Stomach (tissue), 4 donors: ENCODE data around the gene EVI2A.

ENCODE experiments used
- EP300 ChIP-seq: sonication (generic); formaldehyde crosslinking; IDR thresholded peaks from one replicate; pipeline ENCODE4 v1.6.1; 2017; ENCODE audit warnings: antibody characterized with exemption
- POLR2A ChIP-seq, 4 donors: fragments of 450-650 bp; IDR thresholded peaks; one replicate each; pipeline ENCODE4 v1.6.1; 2016; ENCODE audit warnings: antibody characterized with exemption in 4 of 4, control low read depth in 2 of 4, mild to moderate bottlenecking in 1 of 4, moderate library complexity in 1 of 4
- TF ChIP-seq, protein P1 (sequence below), 7 experiments: fragments of 450-650 bp in 4 of 7; fragments of 200-600 bp in 3 of 7; sonication (generic) in 3 of 7; IDR thresholded peaks; one replicate each; pipeline ENCODE4 v1.5.1; 2016 to 2019; ENCODE audit warnings: antibody characterized with exemption in 7 of 7, control low read depth in 2 of 7, mild to moderate bottlenecking in 1 of 7

DNA sequence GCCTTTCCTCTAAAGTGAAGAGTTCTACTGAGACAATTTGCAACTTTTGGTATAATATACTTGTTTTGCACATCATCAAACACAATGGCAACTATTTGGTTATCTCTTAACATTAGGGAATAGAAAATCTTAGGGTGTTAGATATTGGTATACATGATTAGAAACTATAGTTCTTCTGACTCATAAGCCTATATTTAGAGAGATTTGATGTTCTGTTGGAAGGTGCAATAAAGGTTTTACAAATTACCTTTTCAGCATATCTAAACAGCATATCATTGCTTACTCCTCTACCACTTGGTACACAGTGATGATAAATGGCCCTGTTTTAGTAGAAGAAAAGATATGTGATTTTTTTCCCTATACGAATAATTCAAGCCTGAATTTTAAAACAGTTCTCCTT is 13.8 kb downstream of the EVI2A start:
- TF ChIP-seq EP300 (no peak), POLR2A (IDR thresholded peaks at IDR 0.05) (no peak)
- TF ChIP-seq, protein P1, sequence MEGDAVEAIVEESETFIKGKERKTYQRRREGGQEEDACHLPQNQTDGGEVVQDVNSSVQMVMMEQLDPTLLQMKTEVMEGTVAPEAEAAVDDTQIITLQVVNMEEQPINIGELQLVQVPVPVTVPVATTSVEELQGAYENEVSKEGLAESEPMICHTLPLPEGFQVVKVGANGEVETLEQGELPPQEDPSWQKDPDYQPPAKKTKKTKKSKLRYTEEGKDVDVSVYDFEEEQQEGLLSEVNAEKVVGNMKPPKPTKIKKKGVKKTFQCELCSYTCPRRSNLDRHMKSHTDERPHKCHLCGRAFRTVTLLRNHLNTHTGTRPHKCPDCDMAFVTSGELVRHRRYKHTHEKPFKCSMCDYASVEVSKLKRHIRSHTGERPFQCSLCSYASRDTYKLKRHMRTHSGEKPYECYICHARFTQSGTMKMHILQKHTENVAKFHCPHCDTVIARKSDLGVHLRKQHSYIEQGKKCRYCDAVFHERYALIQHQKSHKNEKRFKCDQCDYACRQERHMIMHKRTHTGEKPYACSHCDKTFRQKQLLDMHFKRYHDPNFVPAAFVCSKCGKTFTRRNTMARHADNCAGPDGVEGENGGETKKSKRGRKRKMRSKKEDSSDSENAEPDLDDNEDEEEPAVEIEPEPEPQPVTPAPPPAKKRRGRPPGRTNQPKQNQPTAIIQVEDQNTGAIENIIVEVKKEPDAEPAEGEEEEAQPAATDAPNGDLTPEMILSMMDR (IDR thresholded peaks at IDR 0.05), result no peak
